COR-L47 (cell line): ENCODE measurements around the gene SNORC.
"Not testable (repeated sequence)": the region's sequence is repeated elsewhere in the genome, so short reads cannot be mapped to it uniquely, and the experiment has no call there.

Experiments
- DNase-seq: peaks from one replicate; lab custom pipeline; 2025; lab: John Stamatoyannopoulos, UW

The SNORC gene

GRCh38 chr2:232870018-232870765, at the start of gene SNORC:
Gene SNORC (plus strand): TSS chr2:232870264. CDS start chr2:232870342, 78 bp downstream.
- no peak for DNase-seq

GRCh38 chr2:232829988-232830387, 40.1 kb upstream of the SNORC start:
- DNase-seq = no peak

DNA sequence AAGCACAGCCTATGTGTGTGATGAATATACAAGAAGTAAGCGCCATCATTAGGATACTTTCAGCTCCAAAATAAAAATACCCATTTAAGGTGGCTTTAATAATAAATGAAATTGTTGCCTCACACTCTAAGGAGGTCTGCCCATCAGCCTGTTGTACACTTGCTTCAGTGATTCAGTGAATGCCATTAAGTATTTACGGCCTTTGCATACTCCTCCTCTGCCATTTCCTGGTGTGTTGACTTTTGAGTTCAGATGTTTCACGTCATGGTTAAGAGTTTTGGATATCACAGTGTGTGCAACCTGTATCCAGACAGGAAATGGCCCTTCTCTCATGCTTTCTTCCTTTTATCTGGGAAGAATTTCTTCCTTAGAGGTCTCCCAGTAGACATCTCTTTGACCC, 38.6 kb upstream of the SNORC start:
- no peak for DNase-seq

DNA sequence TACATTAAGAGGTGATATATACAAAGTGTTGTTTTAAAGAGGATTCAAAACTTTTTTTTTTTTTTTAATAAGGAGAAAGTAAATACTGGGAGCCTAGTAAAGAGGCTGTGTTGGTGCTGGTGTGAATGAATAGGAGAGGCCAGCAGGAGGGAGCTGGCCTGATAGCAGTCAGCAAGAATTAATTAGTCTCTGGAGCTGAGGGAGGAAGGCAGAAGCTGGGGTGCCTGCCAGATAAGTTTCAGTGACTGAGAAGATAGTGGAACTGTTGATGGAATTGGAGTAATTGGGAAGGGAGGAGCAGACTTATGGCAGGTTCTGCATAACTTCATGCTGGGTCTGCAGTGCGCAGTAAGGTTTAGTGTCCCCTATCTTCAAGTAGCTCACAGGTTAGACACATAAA, 36.2 kb upstream of the SNORC start:
- no peak for DNase-seq

- DNase-seq = no peak
Measured at GRCh38 chr2:232835687-232836208, 34.3 kb upstream of the SNORC start.

DNA sequence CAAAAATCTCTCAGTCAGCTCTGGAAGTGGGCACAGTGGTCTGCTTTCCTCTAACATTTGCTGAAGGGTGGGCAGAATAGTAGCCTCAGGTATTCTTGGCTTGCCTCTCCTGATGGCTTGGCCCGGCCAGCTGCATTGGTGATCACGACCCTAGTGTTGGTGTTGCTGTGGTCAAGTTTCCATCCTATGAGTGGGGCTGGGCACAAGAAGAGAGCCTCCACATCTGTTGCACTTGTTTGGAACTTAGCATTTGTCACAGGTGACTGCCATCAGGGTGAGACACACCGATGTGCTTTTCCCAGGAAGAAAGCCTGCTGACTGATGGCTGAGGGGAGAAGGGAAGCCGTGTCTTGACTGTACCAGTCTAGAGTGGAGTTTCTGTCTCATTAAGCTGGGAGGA, 33.1 kb upstream of the SNORC start:
- DNase-seq = no peak

- DNase-seq = no peak
Measured at GRCh38 chr2:232838406-232838874, 31.6 kb upstream of the SNORC start.

DNA sequence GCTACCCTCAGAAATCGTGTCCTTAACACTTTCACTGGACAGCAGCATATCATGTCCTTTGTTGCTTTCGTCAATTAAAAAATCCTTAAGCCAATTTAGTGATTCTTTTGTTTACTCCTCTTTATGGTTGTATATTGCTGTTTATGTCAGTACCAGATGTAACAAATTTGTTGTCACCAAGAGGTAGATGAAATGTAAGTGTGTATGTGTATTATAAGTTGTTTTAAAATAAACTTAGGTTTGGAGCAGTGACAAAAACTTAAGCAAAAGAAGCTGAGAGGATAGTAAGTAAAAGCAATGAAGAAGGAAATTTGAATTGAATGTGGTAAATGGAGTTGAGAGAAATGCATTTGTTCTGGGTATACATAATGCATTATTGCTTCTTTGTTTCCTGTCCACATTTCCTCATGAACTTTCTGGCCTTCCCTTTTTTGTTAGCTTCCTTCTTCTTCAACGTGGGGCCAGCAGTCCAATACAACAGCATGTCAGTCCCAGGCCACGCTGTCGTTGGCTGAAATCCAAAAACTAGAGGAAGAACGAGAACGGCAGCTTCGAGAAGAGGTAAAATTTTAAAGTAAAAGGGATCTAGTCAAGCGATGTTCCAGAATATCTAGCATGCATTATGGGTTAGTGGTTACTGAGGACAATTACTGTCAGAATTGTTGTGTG, 30.5 kb upstream of the SNORC start:
- DNase-seq = no peak

GRCh38 chr2:232842689-232843088, 27.4 kb upstream of the SNORC start:
- no peak for DNase-seq

GRCh38 chr2:232843834-232844233, 26.2 kb upstream of the SNORC start:
- DNase-seq = no peak

GRCh38 chr2:232846055-232846454, 24.0 kb upstream of the SNORC start:
- no peak for DNase-seq

DNA sequence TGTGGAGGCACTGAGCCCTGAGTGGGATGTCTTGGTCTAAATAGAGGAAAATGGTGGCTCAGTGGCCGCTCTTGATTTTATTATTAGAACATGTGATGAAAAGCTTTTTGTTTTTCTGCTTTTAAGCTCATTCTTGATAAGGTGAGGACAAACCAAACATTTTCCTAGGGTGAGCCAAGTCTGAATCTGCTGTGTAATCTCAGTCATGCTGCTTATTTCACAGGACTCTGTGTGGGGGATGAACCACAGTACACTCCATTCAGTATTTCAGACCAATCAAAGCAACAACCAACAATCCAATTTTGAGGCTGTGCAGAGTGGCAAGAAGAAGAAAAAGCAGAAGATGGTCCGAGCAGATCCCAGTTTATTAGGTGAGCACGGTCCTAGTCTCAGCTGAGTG, 20.0 kb upstream of the SNORC start:
- no peak for DNase-seq

GRCh38 chr2:232852081-232852480, 18.0 kb upstream of the SNORC start:
- DNase-seq = not testable (repeated sequence)

DNA sequence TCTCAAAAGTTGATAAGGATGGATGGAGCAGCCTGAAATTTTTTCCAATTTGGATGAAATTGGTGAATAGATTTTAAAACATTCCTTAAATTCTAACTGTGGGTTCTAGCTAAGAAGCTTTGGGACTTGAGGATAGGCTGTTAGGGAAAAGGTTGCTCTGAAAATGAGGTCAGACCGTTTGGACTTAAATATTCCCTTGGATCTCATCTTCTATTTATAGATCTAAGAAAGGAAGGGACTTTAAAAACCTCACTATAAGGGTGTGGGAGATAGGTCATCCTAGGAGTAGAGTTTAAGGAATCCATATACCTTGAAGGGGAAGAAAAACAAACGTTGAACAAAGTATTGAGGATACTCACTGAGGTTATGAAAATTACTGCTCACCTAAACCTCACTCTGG, 17.4 kb upstream of the SNORC start:
- DNase-seq = no peak

DNA sequence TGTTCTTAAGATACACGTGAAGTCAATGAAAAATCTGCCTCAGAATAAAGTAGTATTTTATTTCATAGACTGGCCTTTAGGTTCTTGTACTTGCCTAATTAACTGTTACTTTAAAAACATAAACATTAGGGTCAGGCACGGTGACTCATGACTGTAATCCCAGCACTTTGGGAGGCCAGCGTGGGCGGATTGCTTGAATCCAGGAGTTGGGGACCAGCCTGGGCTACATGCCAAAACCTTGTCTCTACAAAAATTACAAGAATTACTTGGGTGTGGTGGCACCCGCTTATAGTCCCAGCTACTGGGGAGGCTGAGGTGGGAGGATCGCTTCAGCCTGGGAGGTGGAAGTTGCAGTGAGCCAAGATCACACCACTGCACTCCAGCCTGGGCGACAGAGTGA, 16.0 kb upstream of the SNORC start:
- no peak for DNase-seq

DNA sequence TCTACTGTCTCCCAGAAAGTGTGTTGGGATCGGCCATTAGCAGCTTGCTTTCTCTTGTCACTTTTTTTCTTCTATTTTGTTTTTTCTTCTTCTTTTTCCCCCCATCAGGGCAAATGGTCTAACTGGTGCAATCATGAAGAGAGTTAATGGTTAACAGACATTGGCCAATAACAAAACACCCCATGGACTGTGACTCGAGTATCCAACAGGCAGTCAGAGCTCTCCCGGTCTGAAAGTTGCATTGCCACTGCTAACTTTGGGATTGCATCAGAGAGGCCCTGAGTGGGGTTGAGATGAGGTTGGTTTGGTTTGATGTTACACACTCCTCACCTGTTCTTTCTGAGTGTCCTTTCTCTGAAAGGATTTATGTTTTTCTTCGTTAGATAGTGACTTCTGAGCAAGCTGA, 12.9 kb upstream of the SNORC start:
- DNase-seq = no peak

DNA sequence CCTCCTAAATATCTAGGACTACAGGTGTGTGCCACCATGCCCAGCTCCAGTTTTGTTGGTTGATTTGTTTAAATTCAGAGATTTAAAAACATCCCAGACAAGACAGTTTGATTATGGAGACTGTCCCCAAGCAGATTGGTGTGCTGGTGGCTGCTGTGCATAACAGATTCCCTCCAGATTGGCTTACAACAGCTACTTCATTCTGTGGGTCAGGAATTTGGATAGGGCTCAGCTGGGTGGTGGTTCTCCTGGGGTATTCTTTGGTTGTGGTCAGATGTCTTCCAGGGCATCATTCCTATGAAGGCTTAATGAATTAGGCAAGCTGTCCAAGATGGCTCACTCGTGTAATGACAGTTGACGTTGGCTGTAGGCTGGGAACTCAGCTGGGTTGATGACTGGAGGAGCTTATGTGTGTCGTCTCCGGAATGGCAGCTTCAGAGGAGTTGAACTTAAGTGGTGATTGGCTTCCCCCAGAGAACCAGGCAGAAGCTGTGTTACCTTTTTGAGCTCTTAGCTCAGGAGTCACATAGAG, 10.6 kb upstream of the SNORC start:
- DNase-seq = no peak

GRCh38 chr2:232860593-232861241, 9.3 kb upstream of the SNORC start:
- no peak for DNase-seq

DNA sequence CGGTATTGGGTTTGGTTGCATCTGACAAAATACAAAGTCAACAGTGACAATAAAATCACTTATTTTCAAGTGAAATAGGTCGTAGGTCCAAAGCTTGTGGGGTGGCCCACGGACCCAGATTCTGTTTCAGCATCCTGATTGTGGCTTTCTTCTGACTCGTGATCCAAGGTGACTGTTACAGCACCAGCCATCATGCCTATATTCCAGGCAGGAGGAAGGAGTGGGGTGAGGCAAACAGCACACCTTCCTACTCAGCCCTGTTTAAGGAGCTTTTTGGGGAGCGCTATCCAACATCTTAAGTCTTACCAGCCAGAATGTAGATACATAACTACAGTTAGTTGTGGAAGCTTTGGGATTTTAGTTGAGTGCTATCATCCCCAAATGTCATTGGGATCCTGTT, 8.7 kb upstream of the SNORC start:
- no peak for DNase-seq

DNA sequence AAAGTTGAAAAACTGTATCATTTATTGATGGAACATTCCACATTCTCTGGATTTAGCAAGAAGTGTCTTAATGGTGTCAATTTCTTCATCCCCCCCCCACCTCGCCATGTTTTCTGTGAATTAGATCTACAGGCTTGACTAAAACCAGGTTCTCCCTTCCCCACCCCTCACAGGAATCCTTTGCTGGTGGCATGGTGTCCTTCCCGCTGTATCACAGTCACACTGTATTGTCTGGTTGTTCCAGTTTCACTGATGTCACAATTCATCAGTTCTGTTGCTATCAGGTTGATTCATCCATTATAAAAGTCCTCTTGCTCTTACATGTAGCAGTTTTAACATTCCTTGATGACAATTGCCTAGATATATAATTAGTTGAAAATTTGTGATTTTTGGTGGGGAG, 6.1 kb upstream of the SNORC start:
- no peak for DNase-seq

DNA sequence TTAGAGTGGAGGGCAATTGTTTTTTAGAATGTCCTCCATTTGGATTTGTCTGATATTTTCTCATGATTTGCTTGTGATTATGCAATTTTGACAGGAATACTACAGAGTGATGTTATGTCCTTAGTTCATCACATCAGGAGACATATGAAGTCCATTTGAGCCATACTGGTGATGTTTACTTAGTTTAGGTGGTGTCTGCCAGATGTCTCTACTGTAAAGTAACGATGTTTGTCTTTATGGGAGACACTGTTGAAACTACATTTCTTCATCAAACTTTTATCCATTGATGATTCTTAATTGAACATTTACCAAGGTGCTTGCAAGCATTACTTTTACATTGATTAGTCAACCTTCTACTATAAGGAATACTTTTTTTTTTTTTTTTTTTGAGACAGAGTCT, 4.9 kb upstream of the SNORC start:
- DNase-seq = no peak

DNA sequence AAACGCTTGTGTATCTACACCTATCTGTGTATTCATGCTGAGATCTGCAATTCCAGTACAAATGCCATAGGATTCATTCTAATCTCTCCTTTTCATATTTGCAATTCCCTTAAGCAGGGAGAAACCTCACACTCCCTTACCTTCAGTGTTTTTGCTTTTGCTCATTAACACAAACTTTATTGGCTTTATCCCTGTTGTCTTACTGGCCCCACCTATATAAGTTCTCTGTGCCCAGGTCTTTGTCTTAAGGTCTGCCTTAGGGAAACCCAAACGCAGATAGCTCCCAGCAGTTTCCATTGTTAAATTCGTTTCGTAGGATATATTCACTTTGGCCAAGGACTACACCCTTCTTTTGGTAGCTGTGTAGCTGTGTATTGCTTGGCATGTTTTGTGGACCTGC, 4.0 kb upstream of the SNORC start:
- DNase-seq = no peak
